Renal cortical epithelial cell (primary cell): ENCODE measurements around the gene GRK1. TPM values are rescaled to one million over a fixed set of nuclear protein-coding genes. Genes with fewer than 3 reads are reported as not detected.
A peak's percentile ranks its signal among the peaks of the same experiment; 100 is the strongest.

Experiments used
- DNase-seq: peaks from one replicate; pipeline ENCODE4 v3.0.0-alpha.2; 2011; ENCODE audit warnings: low read depth
- total RNA-seq: library from RNA; depleted of rRNA; stranded (reverse); fragments of >200 nt; gene quantifications from 2 replicates; pipeline ENCODE4 v1.2.3, GENCODE V29; 2014

Gene GRK1
- total RNA-seq, 1 donor from 2014 or later, result not detected

- DNase-seq, result no peak
These were observed 62.4 kb downstream of the GRK1 start for GRCh38 chr13:113729187-113730019.

GRCh38 chr13:113730258-113730691 lies 63.3 kb downstream of the GRK1 start:
- no peak for DNase-seq

- no peak for DNase-seq
These were observed 63.8 kb downstream of the GRK1 start for GRCh38 chr13:113730831-113731191.

- no peak for DNase-seq
These were observed 64.5 kb downstream of the GRK1 start for GRCh38 chr13:113731192-113732175.

GRCh38 chr13:113732176-113732960 lies 65.3 kb downstream of the GRK1 start:
- no peak for DNase-seq

- DNase-seq, result no peak
These were observed 66.2 kb downstream of the GRK1 start for GRCh38 chr13:113732961-113733950.

GRCh38 chr13:113734099-113734825 lies 67.2 kb downstream of the GRK1 start:
- DNase-seq, result no peak

GRCh38 chr13:113734826-113735125 lies 67.8 kb downstream of the GRK1 start:
- no peak for DNase-seq

GRCh38 chr13:113735194-113735593 lies 68.2 kb downstream of the GRK1 start:
- DNase-seq, result no peak

GRCh38 chr13:113735750-113736149 lies 68.7 kb downstream of the GRK1 start:
- no peak for DNase-seq

- DNase-seq, result no peak
These were observed 69.3 kb downstream of the GRK1 start for GRCh38 chr13:113736258-113736731.

- DNase-seq, result no peak
These were observed 70.8 kb downstream of the GRK1 start for GRCh38 chr13:113737803-113738202.

GRCh38 chr13:113739527-113740285 lies 72.7 kb downstream of the GRK1 start:
- DNase-seq, result no peak

- no peak for DNase-seq
These were observed 73.2 kb downstream of the GRK1 start for GRCh38 chr13:113740286-113740556.

- DNase-seq, result no peak
These were observed 73.6 kb downstream of the GRK1 start for GRCh38 chr13:113740661-113741060.

- DNase-seq, result no peak
These were observed 74.2 kb downstream of the GRK1 start for GRCh38 chr13:113741191-113741668.

- DNase-seq, result peak; percentile 65
These were observed 75.0 kb downstream of the GRK1 start for GRCh38 chr13:113742000-113742441.

- DNase-seq, result no peak
These were observed 75.6 kb downstream of the GRK1 start for GRCh38 chr13:113742445-113743120.
